NT2/D1 (cell line): ENCODE results near the gene UAP1.

Experiments
- SUZ12 ChIP-seq: IDR thresholded peaks from 2 replicates; pipeline ENCODE4 v1.6.1; 2011; ENCODE audit not compliant: insufficient read length, insufficient read depth; ENCODE audit errors: extremely low read depth
- YY1 ChIP-seq: IDR thresholded peaks from 2 replicates; pipeline ENCODE4 v1.6.1; 2011; ENCODE audit not compliant: insufficient read length, insufficient read depth
- ZNF274 ChIP-seq: IDR thresholded peaks from 2 replicates; pipeline ENCODE4 v1.6.1; 2011; ENCODE audit warnings: mild to moderate bottlenecking, low read depth, low read length

GRCh38 chr1:162541619-162542141 is 19.8 kb upstream of the UAP1 start:
- TF ChIP-seq ZNF274 (no peak), SUZ12 (no peak), YY1 (no peak)
